ENCODE measurements around the gene DEGS2.

- no peak for TF ChIP-seq POLR2A (IDR thresholded peaks at IDR 0.05)
- TF ChIP-seq CTCF (IDR thresholded peaks at IDR 0.05), result peak in 3 of 4 experiments; percentile 85 to 93 (median 89)
- TF ChIP-seq POLR2AphosphoS5 (IDR thresholded peaks at IDR 0.05), result peak; percentile 9
Observed at GRCh38 chr14:100108042-100108825, 51.2 kb downstream of the DEGS2 start.

Measured in gastroesophageal sphincter (tissue), 3 donors.